GM18505 (cell line): ENCODE results near the gene TBC1D22B.

ENCODE experiments used
- ATAC-seq: cut with Tn5 transposase; IDR thresholded peaks from one replicate; pipeline ENCODE4 v1.9.1; 2021; ENCODE audit not compliant: unreplicated experiment
- POLR2A ChIP-seq: IDR thresholded peaks from 4 replicates; pipeline ENCODE4 v1.6.1; 2011; ENCODE audit warnings: borderline replicate concordance; ENCODE audit not compliant: insufficient read depth, insufficient read length; ENCODE audit errors: extremely low read depth

The TBC1D22B gene

DNA sequence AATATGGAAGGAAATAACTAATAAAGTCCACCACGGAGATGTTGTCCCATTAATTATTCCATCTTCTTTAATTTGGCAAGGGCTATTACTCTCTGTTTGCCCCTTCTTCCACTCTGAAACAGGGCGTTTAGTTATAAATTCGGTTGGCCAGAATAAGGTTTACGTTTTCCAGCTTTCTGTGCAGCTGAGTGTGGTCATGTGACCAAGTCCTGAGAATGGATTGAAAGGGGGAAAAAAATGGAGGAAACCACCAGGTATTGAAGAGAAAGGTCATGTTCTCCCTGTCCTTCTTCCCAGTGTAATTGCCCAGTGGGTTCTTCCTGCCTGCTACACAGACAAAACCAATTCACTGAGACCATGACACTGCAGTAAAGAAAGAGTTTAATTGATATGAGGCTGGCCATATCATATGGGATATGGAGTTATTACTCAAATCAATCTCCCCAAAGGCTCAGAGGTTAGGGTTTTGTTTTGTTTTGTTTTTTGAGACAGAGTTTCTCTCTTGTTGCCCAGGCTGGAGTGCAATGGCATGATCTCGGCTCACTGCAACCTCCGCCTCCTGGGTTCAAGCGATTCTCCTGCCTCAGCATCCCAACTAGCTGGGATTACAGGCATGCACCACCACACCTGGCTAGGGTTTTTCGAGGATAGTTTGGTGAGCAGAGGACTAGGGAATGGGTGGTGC is 14.3 kb upstream of the TBC1D22B start:
- no peak for ATAC-seq

DNA sequence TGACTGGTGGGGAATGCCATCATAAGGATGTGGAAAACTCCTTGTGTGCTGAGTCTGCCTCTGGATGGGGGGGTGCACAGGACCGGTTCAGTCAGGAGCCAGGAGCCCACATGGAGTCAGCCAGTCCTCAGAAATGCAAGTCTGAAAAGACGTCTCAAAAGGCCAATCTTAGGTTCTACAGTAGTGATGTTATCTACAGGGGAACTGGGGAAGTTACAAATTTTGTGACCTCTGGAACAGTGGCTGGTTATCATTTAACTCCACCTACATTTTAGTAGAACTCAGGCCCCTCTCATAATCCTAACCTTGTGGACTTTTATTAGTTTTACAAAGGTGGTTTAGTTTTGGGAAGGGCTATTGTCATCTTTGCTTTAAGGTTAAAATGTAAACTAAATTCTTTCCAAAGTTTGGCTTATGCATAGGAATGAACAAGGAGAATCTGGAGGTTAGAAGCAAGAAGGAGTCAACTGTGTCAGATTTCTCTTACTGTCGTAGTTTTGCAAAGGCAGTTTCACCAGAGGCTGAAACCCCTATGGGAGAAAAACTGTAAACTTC is 13.7 kb upstream of the TBC1D22B start:
- no peak for ATAC-seq
- no peak for TF ChIP-seq POLR2A

More for the DNA sequence above, 14.3 kb upstream of the TBC1D22B start:
- no peak for TF ChIP-seq POLR2A

DNA sequence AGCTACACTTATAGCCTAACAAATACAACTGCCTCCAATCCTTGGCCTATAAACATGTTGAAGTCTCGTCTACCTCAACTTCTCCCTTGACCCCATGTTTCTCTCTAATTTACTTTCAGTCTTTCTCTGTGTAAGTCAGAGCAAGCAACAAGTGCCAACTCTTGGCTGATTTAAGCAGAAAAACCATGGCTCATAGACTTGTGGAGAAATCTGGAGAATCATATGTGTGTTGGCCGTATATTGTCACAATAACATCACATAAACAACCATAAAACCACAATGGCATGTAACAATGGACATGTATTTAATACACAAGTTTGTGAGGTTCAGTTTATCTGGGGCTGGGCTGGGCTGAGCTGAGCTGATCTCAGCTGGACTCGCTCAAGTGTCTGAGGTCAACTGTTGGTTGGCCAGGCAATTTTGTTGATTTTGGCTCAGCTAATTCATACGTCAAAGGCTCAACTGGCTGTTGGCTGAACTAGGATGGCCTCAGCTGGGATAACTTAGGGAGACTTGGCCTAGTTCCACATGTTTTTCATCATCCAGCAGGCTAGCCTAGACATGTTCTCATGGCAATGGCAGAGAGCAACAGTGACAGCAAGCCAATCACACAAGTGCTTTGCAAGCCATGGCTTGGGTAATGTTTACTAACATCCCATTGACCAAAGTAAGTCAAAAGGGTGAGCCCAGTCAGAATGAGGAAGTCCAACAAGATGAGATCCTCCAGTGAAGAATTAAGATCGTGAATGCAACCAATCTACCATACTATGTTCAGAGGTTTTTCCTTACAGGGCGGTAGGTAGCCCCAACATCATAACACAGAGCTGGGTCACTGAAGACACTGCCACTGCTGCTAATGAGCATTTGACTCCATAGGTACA is 12.9 kb upstream of the TBC1D22B start:
- no peak for ATAC-seq

GRCh38 chr6:37251211-37251780 is 6.3 kb upstream of the TBC1D22B start:
- ATAC-seq: no peak
- TF ChIP-seq POLR2A: no peak

More for the DNA sequence above, 12.9 kb upstream of the TBC1D22B start:
- no peak for TF ChIP-seq POLR2A

DNA sequence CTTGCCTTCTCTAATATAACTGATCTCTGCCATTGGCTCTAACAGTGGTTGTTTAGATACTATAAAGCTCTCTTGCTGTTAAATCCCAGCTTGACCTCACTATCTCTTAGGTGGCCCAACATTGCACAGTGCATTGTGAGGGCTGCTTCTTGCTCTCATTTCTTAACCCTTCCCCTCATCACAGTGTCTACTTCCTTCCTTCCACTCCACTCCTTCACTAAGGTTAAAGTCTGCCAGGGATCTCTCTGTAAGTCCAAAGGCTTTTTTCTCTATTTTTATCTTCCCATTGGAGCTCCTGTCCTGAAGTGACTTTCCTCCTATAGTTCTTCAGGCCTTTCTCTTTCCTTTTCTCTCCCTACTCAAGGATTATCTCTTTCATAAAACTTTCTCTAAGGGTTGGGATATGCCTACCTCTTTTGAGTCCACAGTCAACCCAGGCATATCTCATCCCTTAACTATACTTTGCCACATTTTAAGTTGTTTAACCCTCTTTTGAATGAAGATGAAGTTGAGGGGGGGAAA is 4.0 kb upstream of the TBC1D22B start:
- no peak for TF ChIP-seq POLR2A
- ATAC-seq: no peak

DNA sequence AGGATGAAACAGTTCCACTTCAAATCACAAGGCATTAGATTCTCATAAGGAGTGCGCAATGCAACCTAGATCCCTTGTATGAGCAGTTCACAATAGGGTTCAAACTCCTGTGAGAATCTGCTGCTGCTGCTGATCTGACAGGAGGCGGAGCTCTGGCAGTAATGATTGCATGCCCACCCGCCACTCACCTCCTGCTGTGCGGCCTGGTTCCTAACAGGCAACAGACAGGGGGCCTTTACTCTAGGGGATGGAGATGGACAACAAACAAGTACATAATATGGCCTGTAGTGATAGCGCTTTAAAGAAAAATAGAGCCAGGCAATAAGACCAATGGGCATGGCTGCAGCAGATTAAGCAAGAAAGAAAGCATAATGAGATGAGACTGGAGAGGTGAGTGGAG is 2.7 kb upstream of the TBC1D22B start:
- TF ChIP-seq POLR2A: no peak
- ATAC-seq: no peak

GRCh38 chr6:37256692-37257319 is 766 bp upstream of the TBC1D22B start:
- no peak for ATAC-seq
- no peak for TF ChIP-seq POLR2A

DNA sequence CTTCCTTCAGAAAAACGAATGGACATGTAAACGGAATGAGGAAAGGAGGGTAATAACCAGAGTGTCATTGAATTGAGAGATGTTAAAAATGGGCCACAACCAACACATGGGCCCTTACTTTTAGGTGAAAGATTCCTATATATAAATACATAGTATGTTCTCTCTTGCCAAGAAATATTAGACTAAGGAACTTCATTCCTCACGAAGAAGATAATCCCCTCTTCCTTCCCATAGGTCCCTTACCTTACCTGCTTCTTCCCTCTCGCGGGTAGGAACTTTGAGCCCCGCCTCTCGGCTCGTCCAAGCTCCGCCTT is 295 bp upstream of the TBC1D22B start:
- ATAC-seq: no peak

GRCh38 chr6:37258405-37259105 is 983 bp downstream of the TBC1D22B start:
- TF ChIP-seq POLR2A: no peak
- no peak for ATAC-seq

More for the DNA sequence above, 295 bp upstream of the TBC1D22B start:
- no peak for TF ChIP-seq POLR2A

- TF ChIP-seq POLR2A: no peak
- no peak for ATAC-seq
These were observed 1.6 kb downstream of the TBC1D22B start for GRCh38 chr6:37259191-37259590.

GRCh38 chr6:37260040-37260439 is 2.5 kb downstream of the TBC1D22B start:
- no peak for ATAC-seq
- peak; percentile 39 for TF ChIP-seq POLR2A

DNA sequence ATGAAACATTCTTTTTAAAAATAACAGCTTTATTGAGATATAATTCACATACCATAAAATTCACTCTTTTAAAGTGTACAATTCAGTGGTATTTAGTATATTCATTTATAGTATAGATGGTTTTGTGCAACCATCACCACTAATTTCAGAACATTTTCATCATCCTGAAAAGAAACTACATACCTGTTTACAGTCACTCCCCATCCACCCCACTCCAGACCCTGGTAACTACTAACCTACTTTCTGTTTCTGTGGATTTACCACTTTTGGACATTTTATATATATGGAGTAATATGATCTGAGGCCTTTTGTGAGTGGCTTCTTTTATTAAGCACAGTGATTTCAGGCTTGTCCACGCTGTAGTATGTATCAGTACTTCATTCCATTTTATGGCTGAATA is 2.9 kb downstream of the TBC1D22B start:
- ATAC-seq: no peak
- TF ChIP-seq POLR2A: no peak
